Liver (tissue), 9 donors: ENCODE data around the gene ZNF746. TPM values are rescaled to one million over a fixed set of nuclear protein-coding genes. Genes with fewer than 3 reads are reported as not detected.

ENCODE experiments used
- DNase-seq: peaks from one replicate; pipeline ENCODE4 v3.0.0-alpha.2; 2017; ENCODE audit warnings: low spot score
- H3K27ac ChIP-seq, 2 donors: one replicate each; pipeline ENCODE4 v1.7.0; 2013; ENCODE audit warnings: inconsistent platforms in 2 of 2, low read length in 2 of 2, control low read depth in 1 of 2, low read depth in 1 of 2, mild to moderate bottlenecking in 1 of 2
- H3K27me3 ChIP-seq, 4 donors: one replicate each; pipeline versions ENCODE4 v1.6.1 to v1.7.0; 2013; ENCODE audit warnings: low read length in 3 of 4, inconsistent platforms in 1 of 4, mild to moderate bottlenecking in 1 of 4, moderate library complexity in 1 of 4; ENCODE audit not compliant: control insufficient read depth in 4 of 4, insufficient read depth in 4 of 4
- H3K36me3 ChIP-seq, 4 donors: one replicate each; pipeline versions ENCODE4 v1.6.1 to v1.7.0; 2013; ENCODE audit warnings: low read length in 3 of 4, mild to moderate bottlenecking in 3 of 4, low read depth in 1 of 4, moderate library complexity in 1 of 4; ENCODE audit not compliant: control insufficient read depth in 4 of 4, insufficient read depth in 3 of 4
- H3K4me1 ChIP-seq, 4 donors: one replicate each; pipeline versions ENCODE4 v1.6.1 to v1.7.0; 2013; ENCODE audit warnings: low read length in 3 of 4, mild to moderate bottlenecking in 3 of 4, moderate library complexity in 1 of 4; ENCODE audit not compliant: control insufficient read depth in 4 of 4, insufficient read depth in 4 of 4
- H3K4me3 ChIP-seq, 3 donors: one replicate each; pipeline versions ENCODE4 v1.6.1 to v1.7.0; 2013; ENCODE audit warnings: low read length in 3 of 3, control low read depth in 1 of 3, low read depth in 1 of 3, mild to moderate bottlenecking in 1 of 3
- H3K9ac ChIP-seq, 2 donors: one replicate each; pipeline ENCODE4 v1.7.0; 2013; ENCODE audit warnings: low read length in 2 of 2, mild to moderate bottlenecking in 2 of 2, moderate library complexity in 2 of 2, control low read depth in 1 of 2, low read depth in 1 of 2
- H3K9me3 ChIP-seq, 4 donors: one replicate each; pipeline versions ENCODE4 v1.6.1 to v1.7.0; 2013; ENCODE audit warnings: low read length in 3 of 4; ENCODE audit not compliant: control insufficient read depth in 4 of 4
- EGR1 ChIP-seq, 2 donors: IDR thresholded peaks; 2 replicates each; pipeline ENCODE4 v1.6.1; 2016 to 2018; ENCODE audit warnings: antibody characterized with exemption in 2 of 2, low read depth in 2 of 2
- FOXA1 ChIP-seq: IDR thresholded peaks from 2 replicates; pipeline ENCODE4 v1.6.1; 2016; ENCODE audit warnings: antibody characterized with exemption
- FOXA2 ChIP-seq: IDR thresholded peaks from 2 replicates; pipeline ENCODE4 v1.6.1; 2016; ENCODE audit warnings: antibody characterized with exemption
- GABPA ChIP-seq, 2 donors: IDR thresholded peaks in 1 of 2; conservative IDR thresholded peaks in 1 of 2; 2 replicates each; pipeline ENCODE4 v1.6.1; 2016; ENCODE audit warnings: antibody characterized with exemption in 2 of 2, mild to moderate bottlenecking in 1 of 2, moderate library complexity in 1 of 2
- HNF4A ChIP-seq, 2 donors: conservative IDR thresholded peaks; 2 replicates each; pipeline ENCODE4 v1.6.1; 2016; ENCODE audit warnings: antibody characterized with exemption in 2 of 2, mild to moderate bottlenecking in 2 of 2
- HNF4G ChIP-seq: IDR thresholded peaks from 2 replicates; pipeline ENCODE4 v1.6.1; 2016; ENCODE audit warnings: antibody characterized with exemption
- JUND ChIP-seq, 2 donors: IDR thresholded peaks; 2 replicates each; pipeline ENCODE4 v1.6.1; 2016; ENCODE audit warnings: antibody characterized with exemption in 2 of 2
- NR2F2 ChIP-seq: IDR thresholded peaks from 2 replicates; pipeline ENCODE4 v1.6.1; 2016; ENCODE audit warnings: antibody characterized with exemption
- RAD21 ChIP-seq, 2 donors: IDR thresholded peaks; 2 replicates each; pipeline ENCODE4 v1.6.1; 2016; ENCODE audit warnings: antibody characterized with exemption in 2 of 2, mild to moderate bottlenecking in 2 of 2
- RXRA ChIP-seq, 2 donors: IDR thresholded peaks; 2 replicates each; pipeline ENCODE4 v1.6.1; 2017 to 2018; ENCODE audit warnings: antibody characterized with exemption in 2 of 2, mild to moderate bottlenecking in 1 of 2
- SP1 ChIP-seq: IDR thresholded peaks from 2 replicates; pipeline ENCODE4 v1.6.1; 2018; ENCODE audit warnings: antibody characterized with exemption, mild to moderate bottlenecking
- TAF1 ChIP-seq: conservative IDR thresholded peaks from 2 replicates; pipeline ENCODE4 v1.6.1; 2016; ENCODE audit warnings: antibody characterized with exemption, mild to moderate bottlenecking
- YY1 ChIP-seq: IDR thresholded peaks from 2 replicates; pipeline ENCODE4 v1.6.1; 2016; ENCODE audit warnings: antibody characterized with exemption, mild to moderate bottlenecking
- WGBS: extraction: QIAGEN DNeasy Blood & Tissue Kit; methylation state at CpG from one replicate; pipeline ENCODE4 v1.1.7; 2013; 5-methylcytosine and 5-hydroxymethylcytosine counted together
- polyA plus RNA-seq, 2 donors: library from polyadenylated mRNA; stranded (reverse) in 1 of 2; unstranded in 1 of 2; fragments of 200-250 nt in 1 of 2; fragments of >200 nt in 1 of 2; fragmentation: Nextera tagmentation in 1 of 2; extraction: Ambion mirVana in 1 of 2; gene quantifications; one replicate each; pipeline versions ENCODE4 v1.2.1 to v1.2.3, GENCODE V29; 2013 to 2015
- total RNA-seq, 2 donors: library from RNA; depleted of rRNA; stranded (reverse); fragments of >200 nt; gene quantifications; one replicate each; pipeline ENCODE4 v1.2.3, GENCODE V29; 2014
- TF ChIP-seq, protein P1 (sequence below): fragments of 150-350 bp; IDR thresholded peaks from 2 replicates; pipeline ENCODE4 v1.5.1; 2017; ENCODE audit warnings: improper control_type of control experiment, low read depth, low read length; ENCODE audit not compliant: missing input control
- TF ChIP-seq, protein P2 (sequence below): IDR thresholded peaks from 2 replicates; pipeline ENCODE4 v1.6.1; 2016; ENCODE audit warnings: antibody characterized with exemption, mild to moderate bottlenecking
- TF ChIP-seq, protein P3 (sequence below): IDR thresholded peaks from 2 replicates; pipeline ENCODE4 v1.6.1; 2016; ENCODE audit warnings: antibody characterized with exemption
- TF ChIP-seq, protein P4 (sequence below): IDR thresholded peaks from 2 replicates; pipeline ENCODE4 v1.6.1; 2016; ENCODE audit warnings: antibody characterized with exemption
- TF ChIP-seq, protein P5 (sequence below): IDR thresholded peaks from 2 replicates; pipeline ENCODE4 v1.6.1; 2016; ENCODE audit warnings: antibody characterized with exemption
- donor health status: healthy.
- donor health status: healthy.
- donor health status: healthy.
- donor health status: healthy.
- donor health status: healthy.

ZNF746 gene
- total and polyA plus RNA-seq, 4 donors = 3.8 to 13.5 (median 9.2) TPM

DNA sequence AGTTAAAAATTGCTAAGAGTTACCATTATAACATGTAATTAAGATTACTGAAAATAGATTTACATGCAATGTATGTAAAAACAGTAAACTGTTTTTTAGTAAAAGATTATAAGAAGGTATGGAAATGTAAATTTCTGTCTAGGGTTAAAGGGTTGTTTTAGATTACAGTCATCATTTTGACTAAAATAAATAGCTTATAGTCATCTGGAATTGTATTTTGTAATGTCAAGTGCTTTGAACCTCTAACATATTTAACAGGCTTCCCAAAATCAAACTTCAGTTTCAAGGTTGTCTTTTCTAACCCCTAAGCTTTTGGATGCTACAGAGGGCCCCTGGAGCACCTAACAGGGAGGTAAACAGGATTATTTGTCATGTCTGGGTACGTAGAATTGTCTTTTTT lies 35.0 kb upstream of the ZNF746 start:
- no peak for TF ChIP-seq TAF1
- TF ChIP-seq, protein P1, sequence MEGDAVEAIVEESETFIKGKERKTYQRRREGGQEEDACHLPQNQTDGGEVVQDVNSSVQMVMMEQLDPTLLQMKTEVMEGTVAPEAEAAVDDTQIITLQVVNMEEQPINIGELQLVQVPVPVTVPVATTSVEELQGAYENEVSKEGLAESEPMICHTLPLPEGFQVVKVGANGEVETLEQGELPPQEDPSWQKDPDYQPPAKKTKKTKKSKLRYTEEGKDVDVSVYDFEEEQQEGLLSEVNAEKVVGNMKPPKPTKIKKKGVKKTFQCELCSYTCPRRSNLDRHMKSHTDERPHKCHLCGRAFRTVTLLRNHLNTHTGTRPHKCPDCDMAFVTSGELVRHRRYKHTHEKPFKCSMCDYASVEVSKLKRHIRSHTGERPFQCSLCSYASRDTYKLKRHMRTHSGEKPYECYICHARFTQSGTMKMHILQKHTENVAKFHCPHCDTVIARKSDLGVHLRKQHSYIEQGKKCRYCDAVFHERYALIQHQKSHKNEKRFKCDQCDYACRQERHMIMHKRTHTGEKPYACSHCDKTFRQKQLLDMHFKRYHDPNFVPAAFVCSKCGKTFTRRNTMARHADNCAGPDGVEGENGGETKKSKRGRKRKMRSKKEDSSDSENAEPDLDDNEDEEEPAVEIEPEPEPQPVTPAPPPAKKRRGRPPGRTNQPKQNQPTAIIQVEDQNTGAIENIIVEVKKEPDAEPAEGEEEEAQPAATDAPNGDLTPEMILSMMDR = no peak
- no peak for TF ChIP-seq HNF4G
- no peak for TF ChIP-seq YY1
- TF ChIP-seq, protein P2, sequence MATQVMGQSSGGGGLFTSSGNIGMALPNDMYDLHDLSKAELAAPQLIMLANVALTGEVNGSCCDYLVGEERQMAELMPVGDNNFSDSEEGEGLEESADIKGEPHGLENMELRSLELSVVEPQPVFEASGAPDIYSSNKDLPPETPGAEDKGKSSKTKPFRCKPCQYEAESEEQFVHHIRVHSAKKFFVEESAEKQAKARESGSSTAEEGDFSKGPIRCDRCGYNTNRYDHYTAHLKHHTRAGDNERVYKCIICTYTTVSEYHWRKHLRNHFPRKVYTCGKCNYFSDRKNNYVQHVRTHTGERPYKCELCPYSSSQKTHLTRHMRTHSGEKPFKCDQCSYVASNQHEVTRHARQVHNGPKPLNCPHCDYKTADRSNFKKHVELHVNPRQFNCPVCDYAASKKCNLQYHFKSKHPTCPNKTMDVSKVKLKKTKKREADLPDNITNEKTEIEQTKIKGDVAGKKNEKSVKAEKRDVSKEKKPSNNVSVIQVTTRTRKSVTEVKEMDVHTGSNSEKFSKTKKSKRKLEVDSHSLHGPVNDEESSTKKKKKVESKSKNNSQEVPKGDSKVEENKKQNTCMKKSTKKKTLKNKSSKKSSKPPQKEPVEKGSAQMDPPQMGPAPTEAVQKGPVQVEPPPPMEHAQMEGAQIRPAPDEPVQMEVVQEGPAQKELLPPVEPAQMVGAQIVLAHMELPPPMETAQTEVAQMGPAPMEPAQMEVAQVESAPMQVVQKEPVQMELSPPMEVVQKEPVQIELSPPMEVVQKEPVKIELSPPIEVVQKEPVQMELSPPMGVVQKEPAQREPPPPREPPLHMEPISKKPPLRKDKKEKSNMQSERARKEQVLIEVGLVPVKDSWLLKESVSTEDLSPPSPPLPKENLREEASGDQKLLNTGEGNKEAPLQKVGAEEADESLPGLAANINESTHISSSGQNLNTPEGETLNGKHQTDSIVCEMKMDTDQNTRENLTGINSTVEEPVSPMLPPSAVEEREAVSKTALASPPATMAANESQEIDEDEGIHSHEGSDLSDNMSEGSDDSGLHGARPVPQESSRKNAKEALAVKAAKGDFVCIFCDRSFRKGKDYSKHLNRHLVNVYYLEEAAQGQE = no peak
- TF ChIP-seq RXRA (IDR thresholded peaks at IDR 0.05) = no peak
- TF ChIP-seq, protein P3, sequence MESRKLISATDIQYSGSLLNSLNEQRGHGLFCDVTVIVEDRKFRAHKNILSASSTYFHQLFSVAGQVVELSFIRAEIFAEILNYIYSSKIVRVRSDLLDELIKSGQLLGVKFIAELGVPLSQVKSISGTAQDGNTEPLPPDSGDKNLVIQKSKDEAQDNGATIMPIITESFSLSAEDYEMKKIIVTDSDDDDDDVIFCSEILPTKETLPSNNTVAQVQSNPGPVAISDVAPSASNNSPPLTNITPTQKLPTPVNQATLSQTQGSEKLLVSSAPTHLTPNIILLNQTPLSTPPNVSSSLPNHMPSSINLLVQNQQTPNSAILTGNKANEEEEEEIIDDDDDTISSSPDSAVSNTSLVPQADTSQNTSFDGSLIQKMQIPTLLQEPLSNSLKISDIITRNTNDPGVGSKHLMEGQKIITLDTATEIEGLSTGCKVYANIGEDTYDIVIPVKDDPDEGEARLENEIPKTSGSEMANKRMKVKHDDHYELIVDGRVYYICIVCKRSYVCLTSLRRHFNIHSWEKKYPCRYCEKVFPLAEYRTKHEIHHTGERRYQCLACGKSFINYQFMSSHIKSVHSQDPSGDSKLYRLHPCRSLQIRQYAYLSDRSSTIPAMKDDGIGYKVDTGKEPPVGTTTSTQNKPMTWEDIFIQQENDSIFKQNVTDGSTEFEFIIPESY = no peak
- no peak overlapping the region for H3K4me3 ChIP-seq
- DNase-seq = no peak
- no peak overlapping the region for H3K9ac ChIP-seq
- WGBS = 97% methylated on average over 1 of the region's 1 CpG
- H3K9me3 ChIP-seq = peaks cover 25 to 51% (median 32%) of the 10 kb centered on the region in 4 donors
- no peaks in the 10 kb centered on the region for H3K36me3 ChIP-seq
- no peak overlapping the region for H3K27ac ChIP-seq
- H3K27me3 ChIP-seq = no peaks in the 10 kb centered on the region
- H3K4me1 ChIP-seq = no peaks in the 10 kb centered on the region

DNA sequence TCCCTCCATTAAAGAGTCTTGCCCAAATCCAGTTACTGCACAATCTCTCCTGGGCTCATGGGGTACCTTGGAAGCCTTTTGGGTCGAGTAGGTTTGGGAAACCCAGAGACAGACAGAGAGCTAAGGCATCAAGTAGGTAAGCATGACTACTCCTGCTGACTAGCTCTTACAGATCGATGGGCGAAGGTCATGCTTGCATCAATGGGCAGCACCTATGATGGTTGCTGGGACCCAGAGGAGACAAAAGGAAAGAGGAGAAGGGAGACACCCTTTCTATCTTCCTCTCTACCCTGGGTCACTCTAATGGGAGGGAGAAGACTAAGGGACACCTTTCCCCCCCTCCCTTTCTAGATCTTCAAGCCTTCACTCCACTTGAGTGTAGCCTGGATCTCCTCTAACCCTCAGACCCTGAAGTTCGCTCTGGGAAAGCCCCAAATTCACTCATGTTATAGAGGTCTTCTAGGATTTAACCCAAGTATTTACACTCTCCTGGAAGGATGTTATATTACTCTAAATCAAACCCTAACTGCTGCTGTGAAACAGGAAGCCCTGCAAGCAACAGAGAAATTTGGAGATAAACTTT lies 31.6 kb upstream of the ZNF746 start:
- peaks cover 32 to 53% (median 35%) of the 10 kb centered on the region in 4 donors for H3K9me3 ChIP-seq
- no peaks in the 10 kb centered on the region for H3K4me1 ChIP-seq
- no peaks in the 10 kb centered on the region for H3K27me3 ChIP-seq
- no peaks in the 10 kb centered on the region for H3K36me3 ChIP-seq
- WGBS = 55% methylated on average over 4 of the region's 4 CpGs
- H3K27ac ChIP-seq = no peak overlapping the region
- H3K9ac ChIP-seq = no peak overlapping the region
- no peak for DNase-seq
- H3K4me3 ChIP-seq = peak overlapping the region in 2 of 3 donors; percentile 25 to 46
- TF ChIP-seq EGR1 (IDR thresholded peaks at IDR 0.05; ENCODE audit: low read depth in 2 of 2) = no peak
- no peak for TF ChIP-seq RXRA (IDR thresholded peaks at IDR 0.05)
- no peak for TF ChIP-seq JUND (IDR thresholded peaks at IDR 0.05)
- no peak for TF ChIP-seq GABPA (IDR thresholded peaks at IDR 0.05 in 1 of 2, conservative IDR thresholded peaks at IDR 0.05 in 1 of 2)
- no peak for TF ChIP-seq TAF1
- TF ChIP-seq SP1 = no peak
- no peak for TF ChIP-seq HNF4G
- TF ChIP-seq HNF4A (conservative IDR thresholded peaks at IDR 0.05) = no peak
- no peak for TF ChIP-seq RAD21 (IDR thresholded peaks at IDR 0.05)
- no peak for TF ChIP-seq NR2F2
- TF ChIP-seq, protein P2 = no peak
- TF ChIP-seq, protein P3 = no peak
- TF ChIP-seq, protein P4, sequence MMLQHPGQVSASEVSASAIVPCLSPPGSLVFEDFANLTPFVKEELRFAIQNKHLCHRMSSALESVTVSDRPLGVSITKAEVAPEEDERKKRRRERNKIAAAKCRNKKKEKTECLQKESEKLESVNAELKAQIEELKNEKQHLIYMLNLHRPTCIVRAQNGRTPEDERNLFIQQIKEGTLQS = no peak
- TF ChIP-seq FOXA2 = no peak
- TF ChIP-seq FOXA1 = no peak
- TF ChIP-seq, protein P5, sequence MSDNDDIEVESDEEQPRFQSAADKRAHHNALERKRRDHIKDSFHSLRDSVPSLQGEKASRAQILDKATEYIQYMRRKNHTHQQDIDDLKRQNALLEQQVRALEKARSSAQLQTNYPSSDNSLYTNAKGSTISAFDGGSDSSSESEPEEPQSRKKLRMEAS = no peak
